Activated CD8-positive, alpha-beta T cell treated with anti-CD3 and anti-CD28 coated beads, Interleukin-2, amount 10 ng/mL, durations not matched to agents 7 days and 5 days (primary cell): ENCODE data around the gene SEPTIN5. TPM values are rescaled to one million over a fixed set of nuclear protein-coding genes. Genes with fewer than 3 reads are reported as not detected.
A peak's percentile ranks its signal among the peaks of the same experiment; 100 is the strongest.

Experiments used
- ATAC-seq: fragments of 150-1000 bp; cut with Tn5 transposase; one replicate; pipeline ENCODE4 v1.10.0; 2021; ENCODE audit warnings: moderate library complexity
- CTCF ChIA-PET: fragments of 350-600 bp; sonication (Branson Sonifier 250); formaldehyde crosslinking; loops from one replicate; lab custom pipeline; 2021; ENCODE audit warnings: antibody characterized with exemption; lab: Charles Lee
- POLR2A ChIA-PET: fragments of 350-600 bp; sonication (Branson Sonifier 250); formaldehyde crosslinking; loops from one replicate; lab custom pipeline; 2021; ENCODE audit warnings: antibody characterized with exemption; lab: Charles Lee
- DNase-seq: peaks from one replicate; pipeline ENCODE4 v3.0.0-alpha.2; 2020
- H3K27ac Mint-ChIP-seq: one replicate; pipeline ENCODE4 v1.8.0; 2021; ENCODE audit warnings: mild to moderate bottlenecking, mixed read lengths
- H3K27me3 Mint-ChIP-seq: one replicate; pipeline ENCODE4 v1.8.0; 2021; ENCODE audit warnings: low read depth, mixed read lengths
- H3K36me3 Mint-ChIP-seq: one replicate; pipeline ENCODE4 v1.8.0; 2021; ENCODE audit warnings: low read depth, mixed read lengths
- H3K4me1 Mint-ChIP-seq: one replicate; pipeline ENCODE4 v1.8.0; 2021; ENCODE audit warnings: low read depth, mixed read lengths
- H3K4me3 Mint-ChIP-seq: one replicate; pipeline ENCODE4 v1.8.0; 2021; ENCODE audit warnings: mild to moderate bottlenecking, mixed read lengths
- H3K9me3 Mint-ChIP-seq: one replicate; pipeline ENCODE4 v1.8.0; 2022; ENCODE audit warnings: mixed read lengths; ENCODE audit not compliant: insufficient read depth
- total RNA-seq, 2 experiments: library from RNA; stranded (reverse); gene quantifications; one replicate each; pipeline ENCODE4 v1.2.3, GENCODE V29; 2021

SEPTIN5 gene
- total RNA-seq, 2 experiments from 2014 or later = 0.53 TPM; not detected in 1

- ChIA-PET POLR2A (no interaction called here), CTCF (interaction anchor here (1.0 to 2.6 kb wide), 2 partner anchors 11 to 191 kb away, joined by 3 to 10 read pairs; no protein-coding TSS in a partner anchor)
- no peak for ATAC-seq
- no peaks in the 10 kb centered on the region for H3K36me3 Mint-ChIP-seq
- peaks cover 35% of the 10 kb centered on the region for H3K27me3 Mint-ChIP-seq
- DNase-seq = no peak
- no peak overlapping the region for H3K27ac Mint-ChIP-seq
- H3K4me1 Mint-ChIP-seq = peaks cover 11% of the 10 kb centered on the region
- H3K4me3 Mint-ChIP-seq = peak overlapping the region; percentile 42
- no peaks in the 10 kb centered on the region for H3K9me3 Mint-ChIP-seq
Measured at GRCh38 chr22:19719488-19720021, 5.3 kb downstream of the SEPTIN5 start.

GRCh38 chr22:19720150-19720827 is 6.0 kb downstream of the SEPTIN5 start:
- H3K4me3 Mint-ChIP-seq = no peak overlapping the region

GRCh38 chr22:19720999-19721329 is 6.7 kb downstream of the SEPTIN5 start:
- Mint-ChIP-seq H3K4me3 (no peak overlapping the region), H3K9me3 (no peaks in the 10 kb centered on the region), H3K4me1 (peaks cover 13% of the 10 kb centered on the region), H3K36me3 (no peaks in the 10 kb centered on the region), H3K27me3 (peaks cover 40% of the 10 kb centered on the region), H3K27ac (no peak overlapping the region)
- no peak for ATAC-seq
- CTCF ChIA-PET = interaction anchor here (1.0 to 2.6 kb wide), 2 partner anchors 10 to 189 kb away, joined by 3 to 10 read pairs; no protein-coding TSS in a partner anchor
- POLR2A ChIA-PET = no interaction called here
- no peak for DNase-seq

More at GRCh38 chr22:19720150-19720827, 6.0 kb downstream of the SEPTIN5 start:
- no peaks in the 10 kb centered on the region for H3K36me3 Mint-ChIP-seq
- H3K27ac Mint-ChIP-seq = no peak overlapping the region
- POLR2A ChIA-PET = no interaction called here
- no peak for DNase-seq
- CTCF ChIA-PET = interaction anchor here (1.0 to 2.6 kb wide), 2 partner anchors 10 to 190 kb away, joined by 3 to 10 read pairs; no protein-coding TSS in a partner anchor
- ATAC-seq = no peak
- peaks cover 39% of the 10 kb centered on the region for H3K27me3 Mint-ChIP-seq
- H3K4me1 Mint-ChIP-seq = peaks cover 13% of the 10 kb centered on the region
- no peaks in the 10 kb centered on the region for H3K9me3 Mint-ChIP-seq

- no peak for ATAC-seq
- H3K9me3 Mint-ChIP-seq = no peaks in the 10 kb centered on the region
- peaks cover 13% of the 10 kb centered on the region for H3K4me1 Mint-ChIP-seq
- CTCF ChIA-PET = interaction anchor here (1.0 to 2.6 kb wide), 2 partner anchors 9 to 189 kb away, joined by 3 to 10 read pairs; no protein-coding TSS in a partner anchor
- POLR2A ChIA-PET = no interaction called here
- no peak overlapping the region for H3K4me3 Mint-ChIP-seq
- H3K27ac Mint-ChIP-seq = no peak overlapping the region
- DNase-seq = no peak
- H3K36me3 Mint-ChIP-seq = no peaks in the 10 kb centered on the region
- H3K27me3 Mint-ChIP-seq = peaks cover 40% of the 10 kb centered on the region
Measured at GRCh38 chr22:19721330-19722177, 7.3 kb downstream of the SEPTIN5 start.

- H3K27me3 Mint-ChIP-seq = peaks cover 40% of the 10 kb centered on the region
- CTCF ChIA-PET = interaction anchor here (2.0 kb wide), 1 partner anchor 188 kb away, joined by 6 read pairs; no protein-coding TSS in a partner anchor
Measured at GRCh38 chr22:19722178-19722981, 8.1 kb downstream of the SEPTIN5 start.

GRCh38 chr22:19722982-19723231 is 8.6 kb downstream of the SEPTIN5 start:
- Mint-ChIP-seq H3K27me3 (peaks cover 37% of the 10 kb centered on the region), H3K4me3 (no peak overlapping the region), H3K9me3 (no peaks in the 10 kb centered on the region), H3K27ac (no peak overlapping the region), H3K36me3 (no peaks in the 10 kb centered on the region), H3K4me1 (peaks cover 10% of the 10 kb centered on the region)
- ChIA-PET CTCF (interaction anchor here (2.0 kb wide), 1 partner anchor 187 kb away, joined by 6 read pairs; no protein-coding TSS in a partner anchor), POLR2A (no interaction called here)
- ATAC-seq (no peak), DNase-seq (no peak)

More at GRCh38 chr22:19722178-19722981, 8.1 kb downstream of the SEPTIN5 start:
- peaks cover 13% of the 10 kb centered on the region for H3K4me1 Mint-ChIP-seq
- no peaks in the 10 kb centered on the region for H3K9me3 Mint-ChIP-seq
- no peak overlapping the region for H3K27ac Mint-ChIP-seq
- POLR2A ChIA-PET = no interaction called here
- no peak for ATAC-seq
- no peak overlapping the region for H3K4me3 Mint-ChIP-seq
- no peaks in the 10 kb centered on the region for H3K36me3 Mint-ChIP-seq
- no peak for DNase-seq

GRCh38 chr22:19723232-19723982 is 9.1 kb downstream of the SEPTIN5 start, which contains the start of gene GP1BB:
Gene GP1BB (plus strand): TSS chr22:19723539. CDS start chr22:19723570, 31 bp downstream.
- DNase-seq (peak; percentile 46), ATAC-seq (peak; percentile 60)
- Mint-ChIP-seq H3K36me3 (no peaks in the 10 kb centered on the region), H3K9me3 (no peaks in the 10 kb centered on the region), H3K27ac (no peak within 1 kb of the TSS), H3K27me3 (peaks cover 37% of the 10 kb centered on the region), H3K4me1 (peaks cover 10% of the 10 kb centered on the region), H3K4me3 (no peak within 1 kb of the TSS)
- POLR2A ChIA-PET = no interaction called here
- CTCF ChIA-PET = interaction anchor here (0.8 to 2.0 kb wide), 10 partner anchors 10 to 233 kb away, joined by 3 to 10 read pairs (median 4); no protein-coding TSS in a partner anchor

GRCh38 chr22:19723983-19724827 is 9.9 kb downstream of the SEPTIN5 start:
- ATAC-seq = peak; percentile 71
- CTCF ChIA-PET = interaction anchor here (0.8 to 2.0 kb wide), 10 partner anchors 9 to 232 kb away, joined by 3 to 10 read pairs (median 4); no protein-coding TSS in a partner anchor
- Mint-ChIP-seq H3K27me3 (peaks cover 36% of the 10 kb centered on the region), H3K4me3 (peak overlapping the region; percentile 29), H3K9me3 (no peaks in the 10 kb centered on the region), H3K36me3 (no peaks in the 10 kb centered on the region), H3K27ac (no peak overlapping the region), H3K4me1 (peaks cover 9% of the 10 kb centered on the region)
- POLR2A ChIA-PET = no interaction called here
- DNase-seq = peak; percentile 38

- ATAC-seq (no peak), DNase-seq (no peak)
- Mint-ChIP-seq H3K36me3 (no peaks in the 10 kb centered on the region), H3K4me3 (peak overlapping the region; percentile 29), H3K4me1 (peaks cover 6% of the 10 kb centered on the region), H3K27ac (no peak overlapping the region), H3K27me3 (peaks cover 28% of the 10 kb centered on the region), H3K9me3 (no peaks in the 10 kb centered on the region)
- POLR2A ChIA-PET = no interaction called here
- CTCF ChIA-PET = no interaction called here
Measured at GRCh38 chr22:19724927-19725661, 10.8 kb downstream of the SEPTIN5 start.
